H1 (cell line): ENCODE measurements around the gene VSTM2B. TPM values are rescaled to one million over a fixed set of nuclear protein-coding genes. Genes with fewer than 3 reads are reported as not detected.

Experiments used
- CTCF ChIA-PET: fragments of 300-600 bp; sonication (Branson Sonifier 250); formaldehyde crosslinking; loops from one replicate; lab custom pipeline; 2021; ENCODE audit not compliant: partially characterized antibody; lab: Charles Lee
- POLR2A ChIA-PET: fragments of 300-600 bp; sonication (Branson Sonifier 250); formaldehyde crosslinking; loops from one replicate; lab custom pipeline; 2021; ENCODE audit warnings: inconsistent platforms; ENCODE audit not compliant: partially characterized antibody; lab: Charles Lee
- DNase-seq, 2 experiments: peaks; one replicate each; pipeline versions ENCODE4 v3.0.0 to v3.0.0-alpha.2; 2010 to 2022; ENCODE audit warnings: low spot score in 2 of 2, low read depth in 1 of 2, mixed read lengths in 1 of 2
- FAIRE-seq: peaks from 2 replicates; lab custom pipeline; 2011; peaks lifted over from hg19 to GRCh38; lab: Jason Lieb, UNC
- H2AFZ ChIP-seq: 2 replicates; pipeline ENCODE4 v1.8.1; 2012; ENCODE audit warnings: low read length, inconsistent platforms
- H2AK5ac ChIP-seq: 2 replicates; pipeline ENCODE4 v1.6.1; 2013; ENCODE audit warnings: low read depth, low read length
- H2BK120ac ChIP-seq: replicated peaks from 2 replicates; pipeline ENCODE3; 2013; ENCODE audit warnings: low read depth, low read length, inconsistent platforms
- H2BK12ac ChIP-seq: 2 replicates; pipeline ENCODE4 v1.6.1; 2013; ENCODE audit warnings: low read depth, low read length
- H2BK15ac ChIP-seq: 2 replicates; pipeline ENCODE4 v1.6.1; 2013; ENCODE audit warnings: low read length
- H2BK20ac ChIP-seq: 2 replicates; pipeline ENCODE4 v1.6.1; 2013; ENCODE audit warnings: low read length
- H2BK5ac ChIP-seq: 2 replicates; pipeline ENCODE4 v1.6.1; 2013; ENCODE audit warnings: low read depth, low read length
- H3K14ac ChIP-seq: 2 replicates; pipeline ENCODE4 v1.6.1; 2013; ENCODE audit warnings: inconsistent platforms; ENCODE audit not compliant: insufficient read length
- H3K18ac ChIP-seq: 2 replicates; pipeline ENCODE4 v1.6.1; 2013; ENCODE audit warnings: low read length; ENCODE audit errors: extremely low read depth
- H3K23ac ChIP-seq: 2 replicates; pipeline ENCODE4 v1.6.1; 2013; ENCODE audit warnings: inconsistent platforms; ENCODE audit not compliant: insufficient read length
- H3K23me2 ChIP-seq: 2 replicates; pipeline ENCODE4 v1.6.1; 2013; ENCODE audit warnings: low read depth, low read length
- H3K27ac ChIP-seq: 2 replicates; pipeline ENCODE4 v1.6.1; 2011; ENCODE audit warnings: low read depth, low read length, inconsistent platforms
- H3K27me3 ChIP-seq, 4 experiments: replicated peaks in 1 of 4; 1 replicate in 1 of 4; 2 replicates in 3 of 4; pipeline versions ENCODE4 v1.6.1 to v1.8.1; 2011 to 2013; ENCODE audit warnings: low read length in 3 of 4, mild to moderate bottlenecking in 3 of 4, inconsistent platforms in 2 of 4, mixed read lengths in 2 of 4, moderate library complexity in 1 of 4; ENCODE audit not compliant: control insufficient read depth in 3 of 4, insufficient read depth in 3 of 4; ENCODE audit errors: extremely low read depth in 1 of 4
- H3K36me3 ChIP-seq, 4 experiments: 2 replicates each; pipeline versions ENCODE4 v1.6.1 to v1.8.1; 2011 to 2013; ENCODE audit warnings: mild to moderate bottlenecking in 4 of 4, low read length in 3 of 4, moderate library complexity in 2 of 4, control low read depth in 1 of 4, inconsistent platforms in 1 of 4; ENCODE audit not compliant: insufficient read depth in 4 of 4, control insufficient read depth in 2 of 4
- H3K4ac ChIP-seq: replicated peaks from 2 replicates; pipeline ENCODE3; 2013; ENCODE audit warnings: low read length, low read depth, mixed read lengths, inconsistent platforms; ENCODE audit not compliant: insufficient read length
- H3K4me1 ChIP-seq, 4 experiments: replicated peaks in 1 of 4; 1 replicate in 1 of 4; 2 replicates in 3 of 4; pipeline versions ENCODE4 v1.6.1 to v1.8.1; 2011 to 2013; ENCODE audit warnings: low read length in 3 of 4, inconsistent platforms in 2 of 4, mixed read lengths in 1 of 4; ENCODE audit not compliant: insufficient read depth in 4 of 4, control insufficient read depth in 3 of 4
- H3K4me2 ChIP-seq, 2 experiments: 2 replicates each; pipeline versions ENCODE4 v1.6.1 to v1.8.1; 2011 to 2013; ENCODE audit warnings: low read depth in 2 of 2, low read length in 2 of 2, control low read depth in 1 of 2, inconsistent platforms in 1 of 2, mild to moderate bottlenecking in 1 of 2; ENCODE audit not compliant: insufficient read depth in 1 of 2
- H3K4me3 ChIP-seq, 4 experiments: fragments of 200-600, 300-600 bp in 1 of 4; sonication (generic), shearing (Covaris generic), sonication (Bioruptor Twin) in 1 of 4; 2 replicates each; pipeline versions ENCODE4 v1.5.1 to v1.8.1; 2011 to 2016; ENCODE audit warnings: low read length in 4 of 4, low read depth in 3 of 4, control low read depth in 2 of 4, inconsistent platforms in 2 of 4, mild to moderate bottlenecking in 2 of 4, mixed read lengths in 1 of 4, moderate library complexity in 1 of 4; ENCODE audit not compliant: insufficient read depth in 2 of 4; ENCODE audit errors: extremely low read depth in 1 of 4
- H3K56ac ChIP-seq: replicated peaks from 2 replicates; pipeline ENCODE3; 2013; ENCODE audit warnings: low read depth, mild to moderate bottlenecking, mixed read lengths, low read length, inconsistent platforms; ENCODE audit not compliant: insufficient read length
- H3K79me1 ChIP-seq: 2 replicates; pipeline ENCODE4 v1.6.1; 2013; ENCODE audit warnings: low read depth, low read length, control low read depth
- H3K79me2 ChIP-seq, 2 experiments: 2 replicates each; pipeline versions ENCODE4 v1.6.1 to v1.8.1; 2012 to 2013; ENCODE audit warnings: low read length in 2 of 2, mild to moderate bottlenecking in 2 of 2, inconsistent platforms in 1 of 2; ENCODE audit not compliant: insufficient read depth in 2 of 2, control insufficient read depth in 1 of 2
- H3K9ac ChIP-seq, 4 experiments: replicated peaks in 1 of 4; 1 replicate in 1 of 4; 2 replicates in 3 of 4; pipeline versions ENCODE4 v1.6.1 to v1.8.1; 2011 to 2013; ENCODE audit warnings: low read depth in 3 of 4, low read length in 3 of 4, control low read depth in 2 of 4, mild to moderate bottlenecking in 2 of 4, moderate library complexity in 2 of 4, inconsistent platforms in 1 of 4; ENCODE audit errors: extremely low read depth in 1 of 4
- H3K9me3 ChIP-seq, 2 experiments: 2 replicates each; pipeline versions ENCODE4 v1.6.1 to v1.8.1; 2012 to 2013; ENCODE audit warnings: mild to moderate bottlenecking in 2 of 2, moderate library complexity in 2 of 2, control low read depth in 1 of 2, inconsistent platforms in 1 of 2, low read depth in 1 of 2, low read length in 1 of 2, mixed read lengths in 1 of 2; ENCODE audit not compliant: insufficient read depth in 2 of 2
- H4K20me1 ChIP-seq, 2 experiments: replicated peaks in 1 of 2; 2 replicates each; pipeline versions ENCODE3 to v1.8.1; 2011 to 2013; ENCODE audit warnings: inconsistent platforms in 2 of 2, low read length in 2 of 2, mild to moderate bottlenecking in 1 of 2; ENCODE audit not compliant: insufficient read depth in 2 of 2, control insufficient read depth in 1 of 2
- H4K5ac ChIP-seq: 2 replicates; pipeline ENCODE4 v1.6.1; 2013; ENCODE audit warnings: low read length, low read depth, mixed read lengths, inconsistent platforms; ENCODE audit not compliant: insufficient read length
- H4K8ac ChIP-seq: 2 replicates; pipeline ENCODE4 v1.8.0; 2013; ENCODE audit warnings: mild to moderate bottlenecking, moderate library complexity, low read length, inconsistent platforms; ENCODE audit not compliant: insufficient read depth; ENCODE audit errors: extremely low read depth
- H4K91ac ChIP-seq: replicated peaks from 2 replicates; pipeline ENCODE3; 2013; ENCODE audit warnings: low read length, mixed read lengths, inconsistent platforms; ENCODE audit not compliant: insufficient read length
- CBX5 ChIP-seq: fragments of 300-800, 300-1000 bp; sonication (generic); IDR thresholded peaks from 2 replicates; pipeline ENCODE4 v1.7.1; 2016; ENCODE audit warnings: antibody characterized with exemption, low read length, low read depth
- CHD2 ChIP-seq: IDR thresholded peaks from 2 replicates; pipeline ENCODE4 v1.6.1; 2012; ENCODE audit warnings: low read length, improper control_type of control experiment
- FOSL1 ChIP-seq: IDR thresholded peaks from 2 replicates; pipeline ENCODE4 v1.6.1; 2011; ENCODE audit warnings: mild to moderate bottlenecking, low read depth, low read length, moderate library complexity; ENCODE audit not compliant: insufficient read depth
- KDM4A ChIP-seq: IDR thresholded peaks from one replicate; pipeline ENCODE4 v1.7.1; 2012; ENCODE audit warnings: low read depth, mild to moderate bottlenecking, moderate library complexity, low read length, inconsistent platforms; ENCODE audit not compliant: severe bottlenecking
- POLR2AphosphoS5 ChIP-seq: IDR thresholded peaks from 2 replicates; pipeline ENCODE4 v1.6.1; 2011; ENCODE audit warnings: low read depth, low read length
- RFX5 ChIP-seq: IDR thresholded peaks from 2 replicates; pipeline ENCODE4 v1.6.1; 2011; ENCODE audit warnings: low read depth, low read length, improper control_type of control experiment, borderline replicate concordance
- SAP30 ChIP-seq: fragments of 300-600 bp; sonication (generic); IDR thresholded peaks from 2 replicates; pipeline ENCODE4 v1.7.1; 2012; ENCODE audit warnings: low read length, moderate library complexity, mild to moderate bottlenecking, inconsistent platforms; ENCODE audit not compliant: insufficient read depth, insufficient replicate concordance
- SP1 ChIP-seq: IDR thresholded peaks from 2 replicates; pipeline ENCODE4 v1.6.1; 2011; ENCODE audit warnings: low read depth, low read length
- SP2 ChIP-seq: IDR thresholded peaks from 2 replicates; pipeline ENCODE4 v1.6.1; 2012; ENCODE audit warnings: mild to moderate bottlenecking, low read length, inconsistent platforms
- SRF ChIP-seq: IDR thresholded peaks from 2 replicates; pipeline ENCODE4 v1.6.1; 2011; ENCODE audit warnings: mild to moderate bottlenecking, low read depth, low read length, moderate library complexity
- TAF7 ChIP-seq: optimal IDR thresholded peaks from 2 replicates; pipeline ENCODE3; 2011; ENCODE audit warnings: low read depth, mild to moderate bottlenecking, inconsistent platforms, low read length, moderate library complexity, borderline replicate concordance
- ZNF274 ChIP-seq: IDR thresholded peaks from 2 replicates; pipeline ENCODE4 v1.7.0; 2012; ENCODE audit warnings: low read length, borderline replicate concordance; ENCODE audit errors: extremely low read depth
- WGBS, 2 experiments: shearing (Covaris generic) in 1 of 2; methylation state at CpG; one replicate each; pipeline versions ENCODE4 v1.1.6 to v1.1.7; 2013 to 2015; ENCODE audit warnings: low lambda C conversion rate in 2 of 2, mixed read lengths in 2 of 2, inconsistent platforms in 1 of 2, low coverage in 1 of 2, missing lambda C conversion rate in 1 of 2; ENCODE audit not compliant: insufficient replicate concordance in 2 of 2, insufficient coverage in 1 of 2, insufficient read length in 1 of 2; ENCODE audit errors: extremely low coverage in 1 of 2, missing lambda C conversion rate in 1 of 2; 5-methylcytosine and 5-hydroxymethylcytosine counted together
- polyA plus RNA-seq, 7 experiments: library from polyadenylated mRNA; depleted of rRNA in 3 of 7; stranded (reverse) in 5 of 7; unstranded in 2 of 7; fragments of >200 nt in 5 of 7; fragments of 200-250 nt in 2 of 7; gene quantifications; 1 replicate in 5 of 7; 2 replicates in 1 of 7; 4 replicates in 1 of 7; pipeline versions ENCODE4 v1.2.1 to v1.2.3, GENCODE V29; 2011 to 2013; ENCODE audit warnings: missing spikeins in 2 of 7, mixed read lengths in 2 of 7
- total RNA-seq: library from RNA; stranded (reverse); fragmentation: NEBNext Ultra II Directional; extraction: Animal tissue kit (Norgen Biotek cat#: 25700); gene quantifications from 2 replicates; pipeline ENCODE4 v1.2.1, GENCODE V29; 2021
- TF ChIP-seq, protein P1 (sequence below): IDR thresholded peaks from 2 replicates; pipeline ENCODE4 v1.6.1; 2012; ENCODE audit warnings: low read length, inconsistent platforms

VSTM2B gene
- total and polyA plus RNA-seq, 2 of the 8 experiments (the other 6 are each of a cell fraction or from before 2014, with no cell fraction given): 0.82 to 1.5 TPM

- H3K23ac ChIP-seq: no peak overlapping the region
- no peaks in the 10 kb centered on the region for H4K20me1 ChIP-seq
- no peak for FAIRE-seq
- no peak overlapping the region for H4K91ac ChIP-seq
- no peak overlapping the region for H2BK12ac ChIP-seq
- H3K4me3 ChIP-seq: no peak overlapping the region
- H3K56ac ChIP-seq: no peak overlapping the region
- no peak overlapping the region for H2BK20ac ChIP-seq
- ChIA-PET POLR2A (interaction anchor here (0.8 kb wide), 1 partner anchor 32 kb away, joined by 3 read pairs; no protein-coding TSS in a partner anchor), CTCF (interaction anchor here (1.2 to 2.7 kb wide), 6 partner anchors 12 to 240 kb away, joined by 3 to 14 read pairs (median 6); no protein-coding TSS in a partner anchor)
- H3K4me1 ChIP-seq: peaks cover 0 to 7% (median 3%) of the 10 kb centered on the region in 4 experiments; a peak in 3 of 7 replicates
- no peak overlapping the region for H3K14ac ChIP-seq
- H4K8ac ChIP-seq: no peak overlapping the region
- H3K23me2 ChIP-seq: no peaks in the 10 kb centered on the region
- no peak overlapping the region for H3K27ac ChIP-seq
- no peak overlapping the region for H2AFZ ChIP-seq
- DNase-seq: no peak
- no peak overlapping the region for H2AK5ac ChIP-seq
- no peaks in the 10 kb centered on the region for H3K36me3 ChIP-seq
- no peak overlapping the region for H2BK120ac ChIP-seq
- H2BK15ac ChIP-seq: no peak overlapping the region
- no peak overlapping the region for H3K4me2 ChIP-seq
- H3K79me1 ChIP-seq: no peaks in the 10 kb centered on the region
- no peak overlapping the region for H2BK5ac ChIP-seq
- no peaks in the 10 kb centered on the region for H3K27me3 ChIP-seq
- no peak overlapping the region for H3K4ac ChIP-seq
- H3K79me2 ChIP-seq: no peaks in the 10 kb centered on the region
- no peak for TF ChIP-seq SRF
- TF ChIP-seq KDM4A: no peak
- TF ChIP-seq POLR2AphosphoS5: no peak
- TF ChIP-seq, protein P1, sequence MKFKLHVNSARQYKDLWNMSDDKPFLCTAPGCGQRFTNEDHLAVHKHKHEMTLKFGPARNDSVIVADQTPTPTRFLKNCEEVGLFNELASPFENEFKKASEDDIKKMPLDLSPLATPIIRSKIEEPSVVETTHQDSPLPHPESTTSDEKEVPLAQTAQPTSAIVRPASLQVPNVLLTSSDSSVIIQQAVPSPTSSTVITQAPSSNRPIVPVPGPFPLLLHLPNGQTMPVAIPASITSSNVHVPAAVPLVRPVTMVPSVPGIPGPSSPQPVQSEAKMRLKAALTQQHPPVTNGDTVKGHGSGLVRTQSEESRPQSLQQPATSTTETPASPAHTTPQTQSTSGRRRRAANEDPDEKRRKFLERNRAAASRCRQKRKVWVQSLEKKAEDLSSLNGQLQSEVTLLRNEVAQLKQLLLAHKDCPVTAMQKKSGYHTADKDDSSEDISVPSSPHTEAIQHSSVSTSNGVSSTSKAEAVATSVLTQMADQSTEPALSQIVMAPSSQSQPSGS: no peak
- no peak for TF ChIP-seq CHD2
- no peak for TF ChIP-seq SAP30
- TF ChIP-seq ZNF274: no peak
- TF ChIP-seq FOSL1: no peak
- TF ChIP-seq SP2: no peak
- TF ChIP-seq CBX5: no peak
- no peak for TF ChIP-seq SP1
- no peak for TF ChIP-seq RFX5
- no peak for TF ChIP-seq TAF7
- 94% methylated on average over 10 of the region's 10 CpGs; no CpG with 5 or more reads in 1 of the 2 experiments for WGBS, 2 experiments
- H4K5ac ChIP-seq: no peak overlapping the region
- H3K18ac ChIP-seq: no peak overlapping the region
- no peaks in the 10 kb centered on the region for H3K9me3 ChIP-seq
- H3K9ac ChIP-seq: no peak overlapping the region
Observed at GRCh38 chr19:29503785-29504184, 22.0 kb upstream of the VSTM2B start.
